GM18507 (cell line): ENCODE results near the gene OTULIN.

Experiments used
- DNase-seq: peaks from one replicate; pipeline ENCODE4 v3.0.0; 2011; ENCODE audit warnings: low read depth; ENCODE audit not compliant: insufficient read length; ENCODE audit errors: extremely low spot score
- FAIRE-seq: peaks from 2 replicates; lab custom pipeline; 2011; peaks lifted over from hg19 to GRCh38; lab: Jason Lieb, UNC

Gene OTULIN

GRCh38 chr5:14687023-14687665 lies 22.6 kb downstream of the OTULIN start:
- no peak for DNase-seq
- no peak for FAIRE-seq

- no peak for DNase-seq
- no peak for FAIRE-seq
Measured at GRCh38 chr5:14693070-14693469, 28.6 kb downstream of the OTULIN start.

DNA sequence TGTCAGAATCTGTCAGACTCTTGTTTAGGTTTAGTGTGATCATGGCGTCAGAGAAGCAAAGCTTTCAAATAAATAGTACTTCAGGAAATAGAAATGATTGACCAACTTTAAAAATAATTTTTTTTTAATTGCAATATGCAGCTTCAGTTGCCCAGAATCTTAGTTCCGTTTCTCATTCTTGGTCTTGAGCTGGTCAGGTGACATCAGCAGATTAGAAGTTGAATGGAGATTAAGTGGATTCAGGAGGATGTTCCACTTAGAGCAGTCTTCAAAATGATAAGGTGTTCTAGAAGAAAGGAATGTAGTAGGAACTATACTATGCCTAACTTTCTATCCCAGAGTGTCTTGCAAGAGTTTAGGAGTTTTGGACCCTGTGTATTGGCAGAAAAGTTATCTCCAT lies 30.6 kb downstream of the OTULIN start:
- FAIRE-seq, result no peak
- no peak for DNase-seq

DNA sequence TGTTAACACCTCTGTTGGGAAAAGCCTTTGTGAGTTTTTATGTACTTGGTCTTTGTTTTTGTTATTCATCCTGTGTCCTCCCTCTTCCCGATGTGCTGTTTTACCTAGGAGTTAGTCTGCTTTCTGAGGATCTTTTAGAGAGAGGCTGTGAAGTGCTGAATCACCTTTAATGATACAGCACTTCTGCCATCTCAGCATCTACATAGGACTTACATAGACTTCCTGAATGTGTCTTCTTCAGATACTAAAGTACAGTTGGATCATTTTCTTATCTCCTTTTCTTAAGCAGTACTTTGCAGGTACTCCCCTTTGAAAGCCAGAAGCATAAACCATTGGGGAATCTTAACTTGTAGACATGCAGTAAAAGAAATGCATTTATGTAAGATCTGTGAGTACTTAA lies 31.5 kb downstream of the OTULIN start:
- no peak for DNase-seq
- no peak for FAIRE-seq

DNA sequence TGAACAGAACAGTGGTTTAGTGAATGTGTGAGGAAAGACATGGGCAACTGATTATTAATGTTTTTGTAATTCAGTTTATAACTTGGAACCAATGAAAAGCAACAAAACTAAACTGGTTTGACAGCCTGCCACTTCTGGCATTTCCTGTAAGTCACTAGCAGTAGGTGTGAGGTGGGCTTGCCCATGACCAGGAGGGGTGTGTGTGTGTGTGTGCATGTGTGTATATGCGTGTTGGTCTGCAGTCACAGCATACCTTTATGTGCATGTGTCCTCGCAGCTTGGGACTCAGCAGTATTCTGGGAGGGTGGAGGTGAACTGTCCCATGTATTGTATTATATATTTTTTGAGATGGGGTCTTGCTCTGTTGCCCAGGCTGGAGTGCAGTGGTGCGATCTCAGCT lies 32.3 kb downstream of the OTULIN start:
- DNase-seq (no peak), FAIRE-seq (no peak)

GRCh38 chr5:14698495-14698894 lies 34.0 kb downstream of the OTULIN start:
- FAIRE-seq (no peak), DNase-seq (no peak)

DNA sequence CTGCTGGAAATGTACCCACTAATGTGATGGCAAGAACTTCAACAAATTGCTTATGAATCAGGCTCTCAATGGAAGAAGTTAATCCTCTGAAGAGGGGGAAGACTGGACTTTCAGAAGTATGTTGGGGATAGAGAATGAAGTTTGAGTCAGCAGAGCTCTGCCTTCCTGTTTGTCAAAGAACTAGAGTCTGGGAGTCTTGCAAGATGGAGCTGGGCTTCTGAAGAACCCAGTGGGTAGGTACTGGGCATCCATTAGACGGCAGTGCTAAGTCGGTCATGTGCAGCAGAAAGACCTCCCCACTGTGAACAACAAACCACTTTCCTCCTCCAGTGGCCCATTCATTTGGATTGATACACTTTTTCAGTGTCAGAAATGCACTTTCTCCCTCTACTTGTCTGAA lies 34.6 kb downstream of the OTULIN start:
- FAIRE-seq (no peak), DNase-seq (no peak)

GRCh38 chr5:14699807-14700400 lies 35.4 kb downstream of the OTULIN start:
- no peak for FAIRE-seq
- DNase-seq, result no peak

- DNase-seq (no peak), FAIRE-seq (no peak)
Measured at GRCh38 chr5:14700478-14701436, 36.2 kb downstream of the OTULIN start.

DNA sequence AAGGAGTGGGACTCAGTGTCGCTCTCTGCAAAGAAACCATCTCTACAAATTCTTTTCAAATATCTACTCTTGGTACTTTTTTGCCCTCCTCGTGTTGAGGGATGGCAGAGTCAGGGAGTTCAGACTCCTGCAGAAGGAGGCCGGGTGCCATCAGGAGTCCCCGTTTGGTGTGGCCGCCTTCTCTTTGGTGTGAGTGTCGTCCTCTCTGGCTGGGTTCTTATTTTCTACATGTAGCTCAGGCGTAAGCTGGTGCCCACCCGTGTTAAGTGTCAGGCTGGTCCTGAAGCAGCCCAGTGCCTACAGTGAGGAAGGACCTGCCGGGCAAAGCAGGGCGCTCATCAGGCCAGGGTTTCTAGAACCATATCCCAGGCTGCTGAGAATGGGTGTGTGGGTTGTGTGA lies 37.0 kb downstream of the OTULIN start:
- FAIRE-seq, result no peak
- no peak for DNase-seq

DNA sequence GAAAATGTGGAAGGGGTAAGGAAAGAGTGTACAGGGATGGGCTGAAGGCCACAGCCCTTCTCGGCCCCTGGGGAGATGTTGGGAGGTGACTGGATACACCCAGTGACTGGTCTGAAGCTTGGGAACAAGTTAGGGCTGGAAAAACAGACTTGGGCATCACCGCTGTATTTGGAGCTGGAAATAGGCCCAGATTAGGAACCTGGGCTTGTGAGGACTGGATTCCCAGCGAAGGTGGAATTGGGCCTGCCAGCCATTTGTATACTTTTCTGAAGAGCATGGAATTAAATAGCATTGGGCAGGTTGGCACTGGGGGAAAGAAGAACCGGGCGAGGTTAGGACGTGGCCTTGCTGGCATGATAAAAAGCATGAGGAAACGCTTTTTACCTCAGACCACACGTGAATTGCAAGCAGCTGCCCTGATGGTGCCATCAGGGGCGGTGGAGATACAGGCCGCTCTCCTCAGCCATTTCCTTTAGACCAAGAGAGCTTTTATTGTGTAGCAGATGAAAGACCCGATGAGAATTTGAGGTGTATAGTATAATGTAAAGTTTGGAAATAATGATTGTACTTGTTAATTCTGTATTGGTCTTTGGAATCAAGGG lies 37.8 kb downstream of the OTULIN start:
- DNase-seq (no peak), FAIRE-seq (no peak)

DNA sequence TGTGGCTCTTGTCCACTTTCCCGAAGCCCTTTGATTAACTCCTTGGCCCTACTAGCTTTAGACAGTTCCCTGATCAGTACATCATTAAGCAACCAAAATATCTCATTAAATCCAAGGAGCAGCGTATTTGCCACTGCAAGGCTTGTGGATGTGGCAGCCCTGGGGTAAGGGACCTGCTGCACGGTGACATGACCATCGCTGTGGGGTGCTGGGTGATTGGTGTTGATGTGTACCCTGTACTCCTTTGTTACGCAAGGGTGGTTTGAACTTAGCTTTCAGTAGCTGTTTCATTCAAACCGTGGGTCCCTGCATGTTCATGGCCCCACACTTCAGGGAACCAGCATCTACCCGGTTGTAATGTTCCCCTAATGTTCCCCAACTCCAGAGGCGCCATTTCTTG lies 41.0 kb downstream of the OTULIN start:
- DNase-seq (no peak), FAIRE-seq (no peak)

- FAIRE-seq, result no peak
Measured at GRCh38 chr5:14706615-14707021, 42.1 kb downstream of the OTULIN start.

DNA sequence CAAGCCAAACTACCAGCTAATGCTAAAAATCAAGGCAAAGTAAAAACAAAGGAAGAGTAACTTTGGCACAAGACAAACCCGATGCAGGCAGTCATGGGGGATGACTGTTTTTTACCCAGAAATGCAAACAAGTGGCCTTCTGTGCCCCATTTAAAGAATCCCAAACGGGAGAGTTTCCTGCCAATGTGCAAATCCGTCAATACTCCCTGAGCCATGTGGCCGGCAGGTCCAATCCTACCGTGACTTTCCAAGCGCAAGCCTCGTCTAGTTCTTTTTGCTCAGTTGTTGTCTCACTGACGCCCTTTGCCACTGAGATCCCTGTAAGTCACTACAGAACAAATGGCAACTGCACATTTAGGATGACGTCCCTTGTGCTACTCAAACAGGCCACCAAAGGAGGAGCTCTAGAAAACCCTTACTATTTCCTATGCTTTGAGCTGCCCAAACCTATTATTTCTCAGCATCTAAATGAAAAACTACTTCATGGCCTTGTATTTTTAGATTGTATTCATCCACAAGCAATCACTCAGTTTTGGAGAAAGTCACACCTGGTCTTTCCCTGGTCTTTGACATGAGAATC lies 43.4 kb downstream of the OTULIN start:
- DNase-seq (no peak), FAIRE-seq (no peak)

More at GRCh38 chr5:14706615-14707021, 42.1 kb downstream of the OTULIN start:
- DNase-seq, result no peak

- no peak for DNase-seq
- FAIRE-seq, result no peak
Measured at GRCh38 chr5:14708551-14708950, 44.0 kb downstream of the OTULIN start.

DNA sequence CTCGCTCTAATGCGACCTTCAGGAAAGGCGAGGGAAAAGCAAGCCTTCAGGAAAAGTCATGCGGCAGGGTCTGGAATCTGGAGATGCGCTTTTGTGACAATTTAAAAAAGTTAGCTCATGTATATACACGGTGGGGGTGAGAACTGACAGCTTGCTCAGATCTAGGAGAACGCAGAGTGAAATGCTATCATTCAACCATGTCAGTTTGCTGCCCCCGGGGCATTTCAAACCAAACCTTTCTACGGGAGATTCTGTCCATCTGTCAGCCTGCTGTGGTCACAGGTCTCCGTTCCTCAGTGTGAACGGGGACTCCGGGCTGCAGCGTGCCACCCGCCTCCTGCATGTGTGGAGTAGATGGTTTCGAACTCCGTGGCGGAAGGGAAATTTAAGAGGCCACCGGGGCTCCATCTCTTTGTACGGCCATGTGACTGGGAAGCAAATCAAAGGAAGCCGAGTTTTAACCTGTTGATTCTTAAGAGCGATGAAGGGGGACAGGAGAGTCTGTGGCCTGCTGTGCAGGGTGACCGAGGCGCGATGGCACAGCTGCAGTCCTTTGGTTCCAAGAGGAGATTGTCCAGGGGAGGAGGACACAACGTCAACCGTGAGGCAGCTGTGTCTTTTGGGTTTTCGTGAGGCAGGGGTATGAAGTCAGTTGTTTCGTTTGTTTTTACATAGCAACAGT lies 45.9 kb downstream of the OTULIN start:
- no peak for DNase-seq
- no peak for FAIRE-seq

DNA sequence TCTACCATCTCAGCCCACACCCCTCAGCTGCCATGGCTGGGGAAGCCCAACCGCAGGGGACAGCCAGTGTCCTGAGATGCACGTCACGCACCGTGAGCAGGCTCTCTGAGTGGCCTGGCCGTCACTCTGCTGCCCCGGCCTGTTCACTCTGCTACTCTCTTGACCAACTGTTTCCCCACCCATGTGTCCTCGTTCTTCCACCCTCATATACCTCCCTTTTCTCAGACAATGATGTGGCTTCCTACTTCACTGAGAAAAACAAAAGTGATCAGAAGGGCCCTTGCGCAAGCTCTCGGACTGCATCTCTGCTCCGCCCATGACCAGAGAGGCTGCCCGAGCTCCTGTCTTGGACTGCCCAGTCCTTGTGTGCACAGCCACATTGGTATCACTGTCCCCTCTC lies 47.6 kb downstream of the OTULIN start:
- no peak for DNase-seq
- no peak for FAIRE-seq

GRCh38 chr5:14712666-14713065 lies 48.1 kb downstream of the OTULIN start:
- no peak for FAIRE-seq
- DNase-seq, result no peak
